Measurements from ENCODE around the gene CFAP57.
"Not testable (repeated sequence)": the region's sequence is repeated elsewhere in the genome, so short reads cannot be mapped to it uniquely, and the experiment has no call there.

Gene CFAP57

DNA sequence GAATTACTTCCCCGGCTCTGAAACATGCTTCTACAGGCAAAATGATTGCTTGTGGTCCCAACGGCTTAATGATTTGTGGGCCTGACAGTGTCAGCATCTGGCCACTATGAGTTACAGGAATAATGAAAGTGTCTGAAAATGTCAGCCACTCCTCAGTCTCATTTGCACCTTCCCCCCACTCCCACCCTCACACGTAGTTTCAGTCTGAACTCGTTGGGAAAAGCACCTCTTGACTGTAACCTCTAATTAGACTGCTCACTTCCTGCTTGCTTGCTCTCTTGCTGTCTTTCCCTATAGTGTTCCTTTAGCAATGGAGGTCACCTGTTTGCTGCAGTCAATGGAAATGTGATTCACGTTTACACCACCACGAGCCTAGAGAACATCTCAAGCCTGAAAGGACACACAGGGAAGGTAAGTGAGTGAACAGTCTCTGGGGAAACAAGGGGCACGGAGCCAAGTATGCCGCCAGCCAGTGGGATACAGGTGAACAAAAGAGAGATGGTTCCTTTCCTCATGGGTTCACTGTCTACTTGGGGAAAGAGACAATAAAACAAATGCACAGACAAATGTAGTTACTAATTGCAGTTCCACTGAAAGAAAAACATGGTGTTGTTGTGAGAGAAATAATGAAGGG is 27.1 kb downstream of the CFAP57 start:
- Mint-ChIP-seq H3K36me3 (ENCODE audit: low read depth) (no peaks in the 10 kb centered on the region), H3K4me1 (ENCODE audit: low read depth) (no peaks in the 10 kb centered on the region), H3K27ac (no peak overlapping the region), H3K4me3 (no peak overlapping the region), H3K9me3 (peaks cover 10% of the 10 kb centered on the region), H3K27me3 (peaks cover 8% of the 10 kb centered on the region)

GRCh38 chr1:43203859-43204258 is 31.7 kb downstream of the CFAP57 start:
- H3K4me1 Mint-ChIP-seq (ENCODE audit: low read depth) = no peaks in the 10 kb centered on the region
- peaks cover 8% of the 10 kb centered on the region for H3K9me3 Mint-ChIP-seq
- H3K4me3 Mint-ChIP-seq = no peak overlapping the region
- no peaks in the 10 kb centered on the region for H3K36me3 Mint-ChIP-seq (ENCODE audit: low read depth)
- H3K27ac Mint-ChIP-seq = no peak overlapping the region
- peaks cover 3% of the 10 kb centered on the region for H3K27me3 Mint-ChIP-seq

DNA sequence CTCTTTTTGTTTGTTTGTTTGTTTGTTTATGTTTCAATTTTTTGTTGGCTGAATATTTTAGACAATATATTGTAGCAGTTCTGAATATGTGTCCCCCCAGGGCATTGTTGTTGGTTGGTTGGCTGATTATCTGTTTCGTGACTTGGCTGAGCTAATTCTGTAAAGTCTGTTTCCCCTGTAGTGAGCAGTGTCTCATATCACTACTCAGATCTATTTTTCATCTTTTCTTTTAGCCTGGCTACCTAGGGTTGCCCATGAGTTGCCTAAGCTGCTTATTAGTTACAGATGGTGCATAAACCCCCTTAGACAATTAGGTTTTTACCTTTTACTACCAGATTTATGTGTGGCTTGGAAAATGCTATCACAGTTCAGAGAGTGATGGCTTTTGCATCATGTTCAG is 32.3 kb downstream of the CFAP57 start:
- no peaks in the 10 kb centered on the region for H3K4me1 Mint-ChIP-seq (ENCODE audit: low read depth)
- no peak overlapping the region for H3K27ac Mint-ChIP-seq
- no peak overlapping the region for H3K4me3 Mint-ChIP-seq
- peaks cover 8% of the 10 kb centered on the region for H3K9me3 Mint-ChIP-seq
- peaks cover 3% of the 10 kb centered on the region for H3K27me3 Mint-ChIP-seq
- no peaks in the 10 kb centered on the region for H3K36me3 Mint-ChIP-seq (ENCODE audit: low read depth)

DNA sequence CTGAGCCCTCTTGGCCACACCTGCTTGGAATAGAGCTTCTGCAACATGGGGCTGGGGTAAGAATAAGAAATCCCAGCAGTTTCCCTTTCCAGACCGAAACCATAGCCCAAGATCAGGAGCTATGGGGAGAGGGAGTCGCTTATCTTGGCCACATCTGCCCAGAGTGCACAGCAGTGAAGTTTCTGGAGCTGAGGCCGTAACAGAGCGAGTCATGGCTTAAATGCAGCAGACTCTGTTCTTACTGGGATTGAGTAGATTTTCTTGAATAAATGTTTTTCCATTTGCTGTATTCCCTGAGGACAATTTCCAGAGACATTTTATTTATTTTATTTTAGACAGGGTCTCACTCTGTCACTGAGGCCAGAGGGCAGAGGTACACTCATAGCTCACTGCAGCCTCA is 33.5 kb downstream of the CFAP57 start:
- Mint-ChIP-seq H3K27me3 (peaks cover 11% of the 10 kb centered on the region), H3K9me3 (peaks cover 8% of the 10 kb centered on the region), H3K4me3 (no peak overlapping the region), H3K4me1 (ENCODE audit: low read depth) (no peaks in the 10 kb centered on the region), H3K36me3 (ENCODE audit: low read depth) (no peaks in the 10 kb centered on the region), H3K27ac (no peak overlapping the region)

GRCh38 chr1:43206600-43207228 is 34.6 kb downstream of the CFAP57 start:
- H3K4me3 Mint-ChIP-seq = no peak overlapping the region
- H3K27me3 Mint-ChIP-seq = peaks cover 11% of the 10 kb centered on the region
- H3K4me1 Mint-ChIP-seq (ENCODE audit: low read depth) = no peaks in the 10 kb centered on the region
- H3K36me3 Mint-ChIP-seq (ENCODE audit: low read depth) = no peaks in the 10 kb centered on the region
- peaks cover 8% of the 10 kb centered on the region for H3K9me3 Mint-ChIP-seq
- no peak overlapping the region for H3K27ac Mint-ChIP-seq

GRCh38 chr1:43207229-43207853 is 35.2 kb downstream of the CFAP57 start:
- Mint-ChIP-seq H3K4me1 (ENCODE audit: low read depth) (no peaks in the 10 kb centered on the region), H3K27me3 (peaks cover 11% of the 10 kb centered on the region), H3K4me3 (no peak overlapping the region), H3K36me3 (ENCODE audit: low read depth) (no peaks in the 10 kb centered on the region), H3K27ac (no peak overlapping the region), H3K9me3 (peaks cover 8% of the 10 kb centered on the region)

DNA sequence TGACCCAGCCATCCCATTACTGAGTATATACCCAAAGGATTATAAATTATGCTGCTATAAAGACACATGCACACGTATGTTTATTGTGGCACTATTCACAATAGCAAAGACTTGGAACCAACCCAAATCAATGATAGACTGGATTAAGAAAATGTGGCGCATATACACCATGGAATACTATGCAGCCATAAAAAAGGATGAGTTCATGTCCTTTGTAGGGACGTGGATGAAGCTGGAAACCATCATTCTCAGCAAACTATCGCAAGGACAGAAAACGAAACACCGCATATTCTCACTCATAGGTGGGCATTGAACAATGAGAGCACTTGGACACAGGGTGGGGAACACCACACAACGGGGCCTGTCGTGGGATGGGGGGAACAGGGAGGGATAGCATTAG is 36.1 kb downstream of the CFAP57 start:
- peaks cover 11% of the 10 kb centered on the region for H3K27me3 Mint-ChIP-seq
- H3K4me3 Mint-ChIP-seq; H3K36me3 Mint-ChIP-seq (ENCODE audit: low read depth); H3K4me1 Mint-ChIP-seq (ENCODE audit: low read depth); H3K27ac Mint-ChIP-seq; H3K9me3 Mint-ChIP-seq: not testable (repeated sequence)

GRCh38 chr1:43214501-43215444 is 42.6 kb downstream of the CFAP57 start:
- H3K4me3 Mint-ChIP-seq = no peak overlapping the region
- no peaks in the 10 kb centered on the region for H3K4me1 Mint-ChIP-seq (ENCODE audit: low read depth)
- no peak overlapping the region for H3K27ac Mint-ChIP-seq
- peaks cover 8% of the 10 kb centered on the region for H3K27me3 Mint-ChIP-seq
- H3K9me3 Mint-ChIP-seq = no peaks in the 10 kb centered on the region
- no peaks in the 10 kb centered on the region for H3K36me3 Mint-ChIP-seq (ENCODE audit: low read depth)

GRCh38 chr1:43217747-43218146 is 45.6 kb downstream of the CFAP57 start:
- no peaks in the 10 kb centered on the region for H3K36me3 Mint-ChIP-seq (ENCODE audit: low read depth)
- H3K4me1 Mint-ChIP-seq (ENCODE audit: low read depth) = peaks cover 12% of the 10 kb centered on the region
- no peak overlapping the region for H3K4me3 Mint-ChIP-seq
- no peaks in the 10 kb centered on the region for H3K27me3 Mint-ChIP-seq
- H3K27ac Mint-ChIP-seq = no peak overlapping the region
- H3K9me3 Mint-ChIP-seq = no peaks in the 10 kb centered on the region

- H3K27ac Mint-ChIP-seq = no peak overlapping the region
- no peak overlapping the region for H3K4me3 Mint-ChIP-seq
- no peaks in the 10 kb centered on the region for H3K9me3 Mint-ChIP-seq
Measured at GRCh38 chr1:43220905-43221778, 49.0 kb downstream of the CFAP57 start.

GRCh38 chr1:43221797-43222196 is 49.7 kb downstream of the CFAP57 start:
- no peaks in the 10 kb centered on the region for H3K36me3 Mint-ChIP-seq (ENCODE audit: low read depth)
- no peaks in the 10 kb centered on the region for H3K27me3 Mint-ChIP-seq
- H3K4me1 Mint-ChIP-seq (ENCODE audit: low read depth) = peaks cover 12% of the 10 kb centered on the region
- H3K9me3 Mint-ChIP-seq = no peaks in the 10 kb centered on the region
- no peak overlapping the region for H3K27ac Mint-ChIP-seq
- H3K4me3 Mint-ChIP-seq = no peak overlapping the region

More at GRCh38 chr1:43220905-43221778, 49.0 kb downstream of the CFAP57 start:
- H3K27me3 Mint-ChIP-seq = no peaks in the 10 kb centered on the region
- H3K4me1 Mint-ChIP-seq (ENCODE audit: low read depth) = peaks cover 12% of the 10 kb centered on the region
- H3K36me3 Mint-ChIP-seq (ENCODE audit: low read depth) = no peaks in the 10 kb centered on the region

DNA sequence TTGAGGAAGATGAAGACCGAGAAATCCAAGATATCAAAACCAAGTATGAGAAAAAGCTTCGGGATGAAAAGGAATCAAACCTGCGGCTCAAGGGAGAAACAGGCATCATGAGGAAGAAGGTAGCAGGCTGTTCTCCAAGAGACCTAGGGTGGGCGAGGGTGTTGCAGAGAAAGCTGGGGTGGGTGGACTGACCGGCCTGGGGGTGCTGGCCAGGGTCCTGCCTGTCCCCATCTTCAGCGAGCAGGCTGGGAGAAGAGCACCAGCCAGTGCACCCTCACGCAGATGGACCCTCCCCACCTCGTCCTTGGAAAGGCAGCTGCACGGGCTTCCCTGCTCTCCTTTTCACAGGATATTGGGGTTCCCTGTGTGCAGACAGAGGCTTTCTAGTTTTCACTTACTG is 50.7 kb downstream of the CFAP57 start:
- Mint-ChIP-seq H3K4me1 (ENCODE audit: low read depth) (peaks cover 12% of the 10 kb centered on the region), H3K27ac (no peak overlapping the region), H3K36me3 (ENCODE audit: low read depth) (no peaks in the 10 kb centered on the region), H3K27me3 (no peaks in the 10 kb centered on the region), H3K9me3 (no peaks in the 10 kb centered on the region), H3K4me3 (no peak overlapping the region)

DNA sequence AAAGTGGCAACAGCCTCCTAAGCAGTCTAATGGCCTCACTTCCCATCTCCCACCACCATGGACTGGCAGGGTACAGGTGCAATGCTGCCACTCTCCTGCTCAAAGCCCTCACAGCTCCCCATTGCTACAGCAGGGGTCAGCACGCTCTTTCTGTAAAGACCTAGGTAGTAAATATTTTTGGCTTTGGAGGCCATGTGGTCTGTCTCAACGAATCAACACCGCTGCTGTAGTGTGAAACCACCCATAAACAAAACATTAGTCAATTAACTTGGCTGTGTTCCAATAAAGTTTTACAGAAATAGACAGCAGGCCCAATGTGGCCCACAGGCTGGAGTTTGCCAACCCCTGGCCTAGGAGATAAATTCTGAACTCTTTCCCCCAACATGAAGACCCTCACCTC is 53.0 kb downstream of the CFAP57 start:
- H3K9me3 Mint-ChIP-seq = no peaks in the 10 kb centered on the region
- no peaks in the 10 kb centered on the region for H3K27me3 Mint-ChIP-seq
- peaks cover 12% of the 10 kb centered on the region for H3K4me1 Mint-ChIP-seq (ENCODE audit: low read depth)
- no peaks in the 10 kb centered on the region for H3K36me3 Mint-ChIP-seq (ENCODE audit: low read depth)
- H3K27ac Mint-ChIP-seq = no peak overlapping the region
- no peak overlapping the region for H3K4me3 Mint-ChIP-seq

GRCh38 chr1:43227143-43227764 is 55.1 kb downstream of the CFAP57 start:
- H3K27me3 Mint-ChIP-seq = no peaks in the 10 kb centered on the region
- no peaks in the 10 kb centered on the region for H3K9me3 Mint-ChIP-seq
- no peak overlapping the region for H3K27ac Mint-ChIP-seq
- H3K36me3 Mint-ChIP-seq (ENCODE audit: low read depth) = no peaks in the 10 kb centered on the region
- H3K4me3 Mint-ChIP-seq = no peak overlapping the region
- H3K4me1 Mint-ChIP-seq (ENCODE audit: low read depth) = no peaks in the 10 kb centered on the region
